ENCODE results near the gene SH2B2.

DNA sequence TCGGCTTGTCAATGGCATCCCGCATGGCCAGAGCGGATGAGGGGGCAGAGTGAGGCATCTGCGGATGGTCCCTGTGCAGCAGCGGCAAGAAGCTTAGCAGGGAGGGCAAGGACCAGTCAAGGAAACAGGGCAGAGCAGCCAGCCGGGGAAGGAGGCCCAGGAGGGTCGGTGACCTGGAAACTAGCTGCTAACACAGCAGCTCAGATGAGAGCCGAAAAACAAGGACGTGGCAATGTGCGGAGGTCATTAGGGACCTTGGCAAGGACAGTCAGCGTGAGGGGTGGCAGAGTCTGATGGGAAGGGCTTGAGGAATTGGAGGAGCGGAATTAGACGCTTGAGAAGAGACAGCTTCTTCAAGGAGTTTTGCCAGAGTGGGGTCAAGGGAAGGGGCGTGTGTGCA lies 20.1 kb upstream of the SH2B2 start:
- TF ChIP-seq, protein P1, sequence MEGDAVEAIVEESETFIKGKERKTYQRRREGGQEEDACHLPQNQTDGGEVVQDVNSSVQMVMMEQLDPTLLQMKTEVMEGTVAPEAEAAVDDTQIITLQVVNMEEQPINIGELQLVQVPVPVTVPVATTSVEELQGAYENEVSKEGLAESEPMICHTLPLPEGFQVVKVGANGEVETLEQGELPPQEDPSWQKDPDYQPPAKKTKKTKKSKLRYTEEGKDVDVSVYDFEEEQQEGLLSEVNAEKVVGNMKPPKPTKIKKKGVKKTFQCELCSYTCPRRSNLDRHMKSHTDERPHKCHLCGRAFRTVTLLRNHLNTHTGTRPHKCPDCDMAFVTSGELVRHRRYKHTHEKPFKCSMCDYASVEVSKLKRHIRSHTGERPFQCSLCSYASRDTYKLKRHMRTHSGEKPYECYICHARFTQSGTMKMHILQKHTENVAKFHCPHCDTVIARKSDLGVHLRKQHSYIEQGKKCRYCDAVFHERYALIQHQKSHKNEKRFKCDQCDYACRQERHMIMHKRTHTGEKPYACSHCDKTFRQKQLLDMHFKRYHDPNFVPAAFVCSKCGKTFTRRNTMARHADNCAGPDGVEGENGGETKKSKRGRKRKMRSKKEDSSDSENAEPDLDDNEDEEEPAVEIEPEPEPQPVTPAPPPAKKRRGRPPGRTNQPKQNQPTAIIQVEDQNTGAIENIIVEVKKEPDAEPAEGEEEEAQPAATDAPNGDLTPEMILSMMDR (IDR thresholded peaks at IDR 0.05), result no peak
- no peak for TF ChIP-seq POLR2A (IDR thresholded peaks at IDR 0.05)
